H54 (cell line): Measurements from ENCODE around the gene CHST4.

Experiments
- DNase-seq: peaks from one replicate; pipeline ENCODE4 v3.0.0; 2011; ENCODE audit warnings: low spot score, mixed read lengths; ENCODE audit not compliant: insufficient read length
- FAIRE-seq: peaks from 3 replicates; lab custom pipeline; 2011; peaks lifted over from hg19 to GRCh38; lab: Jason Lieb, UNC
- POLR2A ChIP-seq: IDR thresholded peaks from 2 replicates; pipeline ENCODE4 v1.6.1; 2011; ENCODE audit warnings: low read depth, mild to moderate bottlenecking, low read length

The CHST4 gene

GRCh38 chr16:71504901-71505300 is 21.3 kb upstream of the CHST4 start:
- no peak for TF ChIP-seq POLR2A
- FAIRE-seq (no peak), DNase-seq (no peak)

GRCh38 chr16:71507061-71507460 is 19.2 kb upstream of the CHST4 start:
- TF ChIP-seq POLR2A, result no peak
- FAIRE-seq (no peak), DNase-seq (no peak)

- no peak for TF ChIP-seq POLR2A
- no peak for DNase-seq
- FAIRE-seq, result no peak
Observed at GRCh38 chr16:71513302-71513701, 12.9 kb upstream of the CHST4 start.

GRCh38 chr16:71514476-71514875 is 11.8 kb upstream of the CHST4 start:
- no peak for TF ChIP-seq POLR2A

GRCh38 chr16:71515026-71515425 is 11.2 kb upstream of the CHST4 start:
- DNase-seq, result no peak

More at GRCh38 chr16:71514476-71514875, 11.8 kb upstream of the CHST4 start:
- DNase-seq, result no peak
- no peak for FAIRE-seq

GRCh38 chr16:71520550-71520949 is 5.7 kb upstream of the CHST4 start:
- FAIRE-seq (no peak), DNase-seq (no peak)
- TF ChIP-seq POLR2A, result no peak

More at GRCh38 chr16:71515026-71515425, 11.2 kb upstream of the CHST4 start:
- FAIRE-seq, result no peak
- no peak for TF ChIP-seq POLR2A

- no peak for TF ChIP-seq POLR2A
- DNase-seq, result no peak
- FAIRE-seq, result no peak
Observed at GRCh38 chr16:71524566-71525553, 1.4 kb upstream of the CHST4 start.

- FAIRE-seq (no peak), DNase-seq (no peak)
- no peak for TF ChIP-seq POLR2A
Observed at GRCh38 chr16:71528257-71528656, 2.0 kb downstream of the CHST4 start.

- no peak for TF ChIP-seq POLR2A
- no peak for DNase-seq
- FAIRE-seq, result no peak
Observed at GRCh38 chr16:71528863-71529262, 2.6 kb downstream of the CHST4 start.

GRCh38 chr16:71532366-71532765 is 6.1 kb downstream of the CHST4 start:
- FAIRE-seq, result no peak
- TF ChIP-seq POLR2A, result no peak

GRCh38 chr16:71536752-71537499 is 10.7 kb downstream of the CHST4 start:
- no peak for FAIRE-seq
- no peak for DNase-seq
- TF ChIP-seq POLR2A, result no peak

More at GRCh38 chr16:71532366-71532765, 6.1 kb downstream of the CHST4 start:
- no peak for DNase-seq

GRCh38 chr16:71537643-71538042 is 11.4 kb downstream of the CHST4 start:
- FAIRE-seq, result peak; percentile 75
- DNase-seq, result peak; percentile 12
- no peak for TF ChIP-seq POLR2A

GRCh38 chr16:71542377-71542776 is 16.2 kb downstream of the CHST4 start:
- DNase-seq (no peak), FAIRE-seq (peak; percentile 67)
- no peak for TF ChIP-seq POLR2A

GRCh38 chr16:71547168-71547567 is 20.9 kb downstream of the CHST4 start:
- no peak for TF ChIP-seq POLR2A
- DNase-seq, result no peak
- FAIRE-seq, result no peak
